H1 (cell line): ENCODE measurements around the gene VOPP1. TPM values are rescaled to one million over a fixed set of nuclear protein-coding genes. Genes with fewer than 3 reads are reported as not detected.

ENCODE experiments used
- CTCF ChIA-PET: fragments of 300-600 bp; sonication (Branson Sonifier 250); formaldehyde crosslinking; loops from one replicate; lab custom pipeline; 2021; ENCODE audit not compliant: partially characterized antibody; lab: Charles Lee
- POLR2A ChIA-PET: fragments of 300-600 bp; sonication (Branson Sonifier 250); formaldehyde crosslinking; loops from one replicate; lab custom pipeline; 2021; ENCODE audit warnings: inconsistent platforms; ENCODE audit not compliant: partially characterized antibody; lab: Charles Lee
- DNase-seq, 2 experiments: peaks; one replicate each; pipeline versions ENCODE4 v3.0.0 to v3.0.0-alpha.2; 2010 to 2022; ENCODE audit warnings: low spot score in 2 of 2, low read depth in 1 of 2, mixed read lengths in 1 of 2
- FAIRE-seq: peaks from 2 replicates; lab custom pipeline; 2011; peaks lifted over from hg19 to GRCh38; lab: Jason Lieb, UNC
- H2AFZ ChIP-seq: 2 replicates; pipeline ENCODE4 v1.8.1; 2012; ENCODE audit warnings: low read length, inconsistent platforms
- H2AK5ac ChIP-seq: 2 replicates; pipeline ENCODE4 v1.6.1; 2013; ENCODE audit warnings: low read depth, low read length
- H2BK120ac ChIP-seq: replicated peaks from 2 replicates; pipeline ENCODE3; 2013; ENCODE audit warnings: low read depth, low read length, inconsistent platforms
- H2BK12ac ChIP-seq: 2 replicates; pipeline ENCODE4 v1.6.1; 2013; ENCODE audit warnings: low read depth, low read length
- H2BK15ac ChIP-seq: 2 replicates; pipeline ENCODE4 v1.6.1; 2013; ENCODE audit warnings: low read length
- H2BK20ac ChIP-seq: 2 replicates; pipeline ENCODE4 v1.6.1; 2013; ENCODE audit warnings: low read length
- H2BK5ac ChIP-seq: 2 replicates; pipeline ENCODE4 v1.6.1; 2013; ENCODE audit warnings: low read depth, low read length
- H3K14ac ChIP-seq: 2 replicates; pipeline ENCODE4 v1.6.1; 2013; ENCODE audit warnings: inconsistent platforms; ENCODE audit not compliant: insufficient read length
- H3K18ac ChIP-seq: 2 replicates; pipeline ENCODE4 v1.6.1; 2013; ENCODE audit warnings: low read length; ENCODE audit errors: extremely low read depth
- H3K23ac ChIP-seq: 2 replicates; pipeline ENCODE4 v1.6.1; 2013; ENCODE audit warnings: inconsistent platforms; ENCODE audit not compliant: insufficient read length
- H3K23me2 ChIP-seq: 2 replicates; pipeline ENCODE4 v1.6.1; 2013; ENCODE audit warnings: low read depth, low read length
- H3K27ac ChIP-seq: 2 replicates; pipeline ENCODE4 v1.6.1; 2011; ENCODE audit warnings: low read depth, low read length, inconsistent platforms
- H3K27me3 ChIP-seq, 4 experiments: replicated peaks in 1 of 4; 1 replicate in 1 of 4; 2 replicates in 3 of 4; pipeline versions ENCODE4 v1.6.1 to v1.8.1; 2011 to 2013; ENCODE audit warnings: low read length in 3 of 4, mild to moderate bottlenecking in 3 of 4, inconsistent platforms in 2 of 4, mixed read lengths in 2 of 4, moderate library complexity in 1 of 4; ENCODE audit not compliant: control insufficient read depth in 3 of 4, insufficient read depth in 3 of 4; ENCODE audit errors: extremely low read depth in 1 of 4
- H3K36me3 ChIP-seq, 4 experiments: 2 replicates each; pipeline versions ENCODE4 v1.6.1 to v1.8.1; 2011 to 2013; ENCODE audit warnings: mild to moderate bottlenecking in 4 of 4, low read length in 3 of 4, moderate library complexity in 2 of 4, control low read depth in 1 of 4, inconsistent platforms in 1 of 4; ENCODE audit not compliant: insufficient read depth in 4 of 4, control insufficient read depth in 2 of 4
- H3K4ac ChIP-seq: replicated peaks from 2 replicates; pipeline ENCODE3; 2013; ENCODE audit warnings: low read length, low read depth, mixed read lengths, inconsistent platforms; ENCODE audit not compliant: insufficient read length
- H3K4me1 ChIP-seq, 4 experiments: replicated peaks in 1 of 4; 1 replicate in 1 of 4; 2 replicates in 3 of 4; pipeline versions ENCODE4 v1.6.1 to v1.8.1; 2011 to 2013; ENCODE audit warnings: low read length in 3 of 4, inconsistent platforms in 2 of 4, mixed read lengths in 1 of 4; ENCODE audit not compliant: insufficient read depth in 4 of 4, control insufficient read depth in 3 of 4
- H3K4me2 ChIP-seq, 2 experiments: 2 replicates each; pipeline versions ENCODE4 v1.6.1 to v1.8.1; 2011 to 2013; ENCODE audit warnings: low read depth in 2 of 2, low read length in 2 of 2, control low read depth in 1 of 2, inconsistent platforms in 1 of 2, mild to moderate bottlenecking in 1 of 2; ENCODE audit not compliant: insufficient read depth in 1 of 2
- H3K4me3 ChIP-seq, 4 experiments: fragments of 200-600, 300-600 bp in 1 of 4; sonication (generic), shearing (Covaris generic), sonication (Bioruptor Twin) in 1 of 4; 2 replicates each; pipeline versions ENCODE4 v1.5.1 to v1.8.1; 2011 to 2016; ENCODE audit warnings: low read length in 4 of 4, low read depth in 3 of 4, control low read depth in 2 of 4, inconsistent platforms in 2 of 4, mild to moderate bottlenecking in 2 of 4, mixed read lengths in 1 of 4, moderate library complexity in 1 of 4; ENCODE audit not compliant: insufficient read depth in 2 of 4; ENCODE audit errors: extremely low read depth in 1 of 4
- H3K56ac ChIP-seq: replicated peaks from 2 replicates; pipeline ENCODE3; 2013; ENCODE audit warnings: low read depth, mild to moderate bottlenecking, mixed read lengths, low read length, inconsistent platforms; ENCODE audit not compliant: insufficient read length
- H3K79me1 ChIP-seq: 2 replicates; pipeline ENCODE4 v1.6.1; 2013; ENCODE audit warnings: low read depth, low read length, control low read depth
- H3K79me2 ChIP-seq, 2 experiments: 2 replicates each; pipeline versions ENCODE4 v1.6.1 to v1.8.1; 2012 to 2013; ENCODE audit warnings: low read length in 2 of 2, mild to moderate bottlenecking in 2 of 2, inconsistent platforms in 1 of 2; ENCODE audit not compliant: insufficient read depth in 2 of 2, control insufficient read depth in 1 of 2
- H3K9ac ChIP-seq, 4 experiments: replicated peaks in 1 of 4; 1 replicate in 1 of 4; 2 replicates in 3 of 4; pipeline versions ENCODE4 v1.6.1 to v1.8.1; 2011 to 2013; ENCODE audit warnings: low read depth in 3 of 4, low read length in 3 of 4, control low read depth in 2 of 4, mild to moderate bottlenecking in 2 of 4, moderate library complexity in 2 of 4, inconsistent platforms in 1 of 4; ENCODE audit errors: extremely low read depth in 1 of 4
- H3K9me3 ChIP-seq, 2 experiments: 2 replicates each; pipeline versions ENCODE4 v1.6.1 to v1.8.1; 2012 to 2013; ENCODE audit warnings: mild to moderate bottlenecking in 2 of 2, moderate library complexity in 2 of 2, control low read depth in 1 of 2, inconsistent platforms in 1 of 2, low read depth in 1 of 2, low read length in 1 of 2, mixed read lengths in 1 of 2; ENCODE audit not compliant: insufficient read depth in 2 of 2
- H4K20me1 ChIP-seq, 2 experiments: replicated peaks in 1 of 2; 2 replicates each; pipeline versions ENCODE3 to v1.8.1; 2011 to 2013; ENCODE audit warnings: inconsistent platforms in 2 of 2, low read length in 2 of 2, mild to moderate bottlenecking in 1 of 2; ENCODE audit not compliant: insufficient read depth in 2 of 2, control insufficient read depth in 1 of 2
- H4K5ac ChIP-seq: 2 replicates; pipeline ENCODE4 v1.6.1; 2013; ENCODE audit warnings: low read length, low read depth, mixed read lengths, inconsistent platforms; ENCODE audit not compliant: insufficient read length
- H4K8ac ChIP-seq: 2 replicates; pipeline ENCODE4 v1.8.0; 2013; ENCODE audit warnings: mild to moderate bottlenecking, moderate library complexity, low read length, inconsistent platforms; ENCODE audit not compliant: insufficient read depth; ENCODE audit errors: extremely low read depth
- H4K91ac ChIP-seq: replicated peaks from 2 replicates; pipeline ENCODE3; 2013; ENCODE audit warnings: low read length, mixed read lengths, inconsistent platforms; ENCODE audit not compliant: insufficient read length
- ATF3 ChIP-seq: IDR thresholded peaks from 2 replicates; pipeline ENCODE4 v1.6.1; 2011; ENCODE audit warnings: low read depth, mild to moderate bottlenecking, low read length; ENCODE audit not compliant: insufficient read depth
- EGR1 ChIP-seq: IDR thresholded peaks from 2 replicates; pipeline ENCODE4 v1.6.1; 2011; ENCODE audit warnings: low read depth, low read length, borderline replicate concordance
- EP300 ChIP-seq, 2 experiments: IDR thresholded peaks; 1 replicate in 1 of 2; 2 replicates in 1 of 2; pipeline ENCODE4 v1.6.1; 2011 to 2012; ENCODE audit warnings: low read depth in 2 of 2, low read length in 2 of 2, mild to moderate bottlenecking in 2 of 2, borderline replicate concordance in 1 of 2, inconsistent platforms in 1 of 2, moderate library complexity in 1 of 2
- FOSL1 ChIP-seq: IDR thresholded peaks from 2 replicates; pipeline ENCODE4 v1.6.1; 2011; ENCODE audit warnings: mild to moderate bottlenecking, low read depth, low read length, moderate library complexity; ENCODE audit not compliant: insufficient read depth
- KDM1A ChIP-seq: fragments of 200-600, 300-600 bp; sonication (generic); IDR thresholded peaks from 2 replicates; pipeline ENCODE4 v1.7.1; 2016; ENCODE audit warnings: mild to moderate bottlenecking, low read length, borderline replicate concordance
- NANOG ChIP-seq: IDR thresholded peaks from 2 replicates; pipeline ENCODE4 v1.6.1; 2011; ENCODE audit warnings: low read length, low read depth, mild to moderate bottlenecking, inconsistent platforms; ENCODE audit not compliant: insufficient read depth, poor library complexity, severe bottlenecking
- POU5F1 ChIP-seq: IDR thresholded peaks from 2 replicates; pipeline ENCODE4 v1.6.1; 2011; ENCODE audit warnings: low read depth, mild to moderate bottlenecking, low read length, moderate library complexity
- RFX5 ChIP-seq: IDR thresholded peaks from 2 replicates; pipeline ENCODE4 v1.6.1; 2011; ENCODE audit warnings: low read depth, low read length, improper control_type of control experiment, borderline replicate concordance
- SP2 ChIP-seq: IDR thresholded peaks from 2 replicates; pipeline ENCODE4 v1.6.1; 2012; ENCODE audit warnings: mild to moderate bottlenecking, low read length, inconsistent platforms
- SUZ12 ChIP-seq: fragments of 200-600 bp; sonication (generic); IDR thresholded peaks from 2 replicates; pipeline ENCODE4 v1.6.1; 2012; ENCODE audit warnings: mild to moderate bottlenecking, inconsistent platforms, low read length, moderate library complexity, mixed read lengths
- YY1 ChIP-seq: IDR thresholded peaks from 2 replicates; pipeline ENCODE4 v1.6.1; 2011; ENCODE audit warnings: low read depth, mild to moderate bottlenecking, low read length
- WGBS, 2 experiments: shearing (Covaris generic) in 1 of 2; methylation state at CpG; one replicate each; pipeline versions ENCODE4 v1.1.6 to v1.1.7; 2013 to 2015; ENCODE audit warnings: low lambda C conversion rate in 2 of 2, mixed read lengths in 2 of 2, inconsistent platforms in 1 of 2, low coverage in 1 of 2, missing lambda C conversion rate in 1 of 2; ENCODE audit not compliant: insufficient replicate concordance in 2 of 2, insufficient coverage in 1 of 2, insufficient read length in 1 of 2; ENCODE audit errors: extremely low coverage in 1 of 2, missing lambda C conversion rate in 1 of 2; 5-methylcytosine and 5-hydroxymethylcytosine counted together
- polyA plus RNA-seq, 7 experiments: library from polyadenylated mRNA; depleted of rRNA in 3 of 7; stranded (reverse) in 5 of 7; unstranded in 2 of 7; fragments of >200 nt in 5 of 7; fragments of 200-250 nt in 2 of 7; gene quantifications; 1 replicate in 5 of 7; 2 replicates in 1 of 7; 4 replicates in 1 of 7; pipeline versions ENCODE4 v1.2.1 to v1.2.3, GENCODE V29; 2011 to 2013; ENCODE audit warnings: missing spikeins in 2 of 7, mixed read lengths in 2 of 7
- total RNA-seq: library from RNA; stranded (reverse); fragmentation: NEBNext Ultra II Directional; extraction: Animal tissue kit (Norgen Biotek cat#: 25700); gene quantifications from 2 replicates; pipeline ENCODE4 v1.2.1, GENCODE V29; 2021
- TF ChIP-seq, protein P1 (sequence below): IDR thresholded peaks from 2 replicates; pipeline ENCODE4 v1.6.1; 2012; ENCODE audit warnings: inconsistent platforms

The VOPP1 gene
- total and polyA plus RNA-seq, 2 of the 8 experiments (the other 6 are each of a cell fraction or from before 2014, with no cell fraction given), result 44.7 to 83.0 TPM

DNA sequence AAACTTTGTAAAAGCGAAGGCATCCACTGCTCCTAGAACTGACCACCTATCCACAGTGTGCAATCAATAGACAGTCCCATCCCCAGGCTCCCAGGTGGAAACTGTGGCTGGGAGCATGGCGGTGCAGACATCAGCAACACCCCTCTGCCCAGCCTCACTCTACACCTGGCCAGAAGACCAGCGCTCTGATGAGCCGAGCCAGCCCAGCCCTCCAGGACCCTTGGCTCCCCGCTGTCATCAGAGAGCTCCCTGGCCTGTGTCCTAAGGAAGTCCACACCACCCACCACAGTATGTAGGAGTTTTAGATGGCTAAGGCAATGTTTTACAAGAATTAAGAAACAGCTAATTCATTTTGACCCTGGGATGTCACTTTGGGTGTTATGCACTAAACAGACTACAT is 81.0 kb downstream of the VOPP1 start:
- CTCF ChIA-PET, result interaction anchor here (1.4 kb wide), 1 partner anchor 58 kb away, joined by 4 read pairs; no protein-coding TSS in a partner anchor
- Histone ChIP-seq H4K8ac (no peak overlapping the region), H3K4ac (no peak overlapping the region), H2AK5ac (no peak overlapping the region), H3K79me1 (no peaks in the 10 kb centered on the region), H3K79me2 (no peaks in the 10 kb centered on the region), H3K36me3 (peaks cover 0 to 7% (median 5%) of the 10 kb centered on the region in 4 experiments; a peak in 4 of 8 replicates), H3K56ac (no peak overlapping the region), H2BK15ac (no peak overlapping the region), H2BK20ac (no peak overlapping the region), H3K4me3 (no peak overlapping the region), H2BK5ac (no peak overlapping the region), H2BK120ac (no peak overlapping the region), H3K9me3 (no peaks in the 10 kb centered on the region), H3K14ac (no peak overlapping the region), H4K5ac (no peak overlapping the region), H3K18ac (no peak overlapping the region), H3K4me2 (no peak overlapping the region), H3K9ac (no peak overlapping the region), H4K20me1 (peaks cover 3 to 6% of the 10 kb centered on the region in 2 experiments), H3K27ac (no peak overlapping the region), H2BK12ac (no peak overlapping the region), H3K27me3 (no peaks in the 10 kb centered on the region), H4K91ac (no peak overlapping the region), H2AFZ (no peak overlapping the region), H3K23me2 (no peaks in the 10 kb centered on the region), H3K23ac (no peak overlapping the region), H3K4me1 (no peaks in the 10 kb centered on the region)
- DNase-seq, result no peak
- whole genome bisulfite sequencing, 2 experiments, result 90% methylated on average over 5 of the region's 5 CpGs; no CpG with 5 or more reads in 1 of the 2 experiments
- POLR2A ChIA-PET, result no interaction called here
- FAIRE-seq, result no peak
- no peak for TF ChIP-seq EP300 (IDR thresholded peaks at IDR 0.05; ENCODE audit: borderline replicate concordance in 1 of 2, low read depth in 2 of 2, low read length in 2 of 2)
- no peak for TF ChIP-seq EGR1
- TF ChIP-seq NANOG, result no peak
- no peak for TF ChIP-seq ATF3
- no peak for TF ChIP-seq FOSL1
- TF ChIP-seq KDM1A, result no peak
- TF ChIP-seq, protein P1, sequence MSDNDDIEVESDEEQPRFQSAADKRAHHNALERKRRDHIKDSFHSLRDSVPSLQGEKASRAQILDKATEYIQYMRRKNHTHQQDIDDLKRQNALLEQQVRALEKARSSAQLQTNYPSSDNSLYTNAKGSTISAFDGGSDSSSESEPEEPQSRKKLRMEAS, result no peak
- TF ChIP-seq YY1, result no peak
- no peak for TF ChIP-seq SUZ12
- TF ChIP-seq RFX5, result no peak
- TF ChIP-seq POU5F1, result no peak
- TF ChIP-seq SP2, result no peak
